Stimulated activated CD8-positive, alpha-beta memory T cell treated with anti-CD3 and anti-CD28 coated beads, Interleukin-7, amount 100 ng/mL, for 48 hours (primary cell): ENCODE data around the gene CACNA1E.
"Not testable (repeated sequence)": the region's sequence is repeated elsewhere in the genome, so short reads cannot be mapped to it uniquely, and the experiment has no call there.

Experiments used
- DNase-seq, 2 donors: peaks; one replicate each; pipeline ENCODE4 v3.0.0-alpha.2; 2020; ENCODE audit warnings: low read depth in 1 of 2; ENCODE audit errors: extremely low read depth in 1 of 2

The CACNA1E gene

DNA sequence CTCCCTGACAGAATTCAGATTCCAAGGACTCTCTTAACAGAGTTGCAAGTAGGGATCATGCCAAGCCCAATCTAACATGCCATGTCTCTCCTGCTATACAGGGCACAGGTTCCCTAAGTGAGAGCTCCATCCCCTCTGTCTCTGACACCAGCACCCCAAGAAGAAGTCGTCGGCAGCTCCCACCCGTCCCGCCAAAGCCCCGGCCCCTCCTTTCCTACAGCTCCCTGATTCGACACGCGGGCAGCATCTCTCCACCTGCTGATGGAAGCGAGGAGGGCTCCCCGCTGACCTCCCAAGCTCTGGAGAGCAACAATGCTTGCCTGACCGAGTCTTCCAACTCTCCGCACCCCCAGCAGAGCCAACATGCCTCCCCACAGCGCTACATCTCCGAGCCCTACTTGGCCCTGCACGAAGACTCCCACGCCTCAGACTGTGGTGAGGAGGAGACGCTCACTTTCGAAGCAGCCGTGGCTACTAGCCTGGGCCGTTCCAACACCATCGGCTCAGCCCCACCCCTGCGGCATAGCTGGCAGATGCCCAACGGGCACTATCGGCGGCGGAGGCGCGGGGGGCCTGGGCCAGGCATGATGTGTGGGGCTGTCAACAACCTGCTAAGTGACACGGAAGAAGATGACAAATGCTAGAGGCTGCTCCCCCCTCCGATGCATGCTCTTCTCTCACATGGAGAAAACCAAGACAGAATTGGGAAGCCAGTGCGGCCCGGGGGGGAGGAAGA lies 315.0 kb downstream of the CACNA1E start:
- DNase-seq, result no peak

DNA sequence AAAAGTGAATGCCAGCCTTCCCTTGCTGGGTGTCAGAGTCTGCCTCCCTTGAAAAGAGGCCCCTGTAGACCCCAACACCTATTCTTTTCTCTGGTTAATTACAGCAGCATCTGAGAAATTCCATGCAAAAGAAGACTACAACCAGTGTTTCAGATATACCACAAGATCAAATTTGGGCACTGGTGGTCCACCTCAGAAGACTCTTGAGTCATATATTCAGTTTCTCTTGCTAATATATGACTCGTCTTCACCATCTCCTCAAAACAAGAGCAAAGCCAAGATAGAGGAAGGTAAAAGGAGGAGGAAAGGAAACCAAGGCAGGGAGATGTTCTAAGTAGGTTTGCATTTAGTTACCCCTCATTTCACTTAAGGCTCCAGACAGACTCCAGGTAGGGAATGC lies 318.3 kb downstream of the CACNA1E start:
- no peak for DNase-seq

DNA sequence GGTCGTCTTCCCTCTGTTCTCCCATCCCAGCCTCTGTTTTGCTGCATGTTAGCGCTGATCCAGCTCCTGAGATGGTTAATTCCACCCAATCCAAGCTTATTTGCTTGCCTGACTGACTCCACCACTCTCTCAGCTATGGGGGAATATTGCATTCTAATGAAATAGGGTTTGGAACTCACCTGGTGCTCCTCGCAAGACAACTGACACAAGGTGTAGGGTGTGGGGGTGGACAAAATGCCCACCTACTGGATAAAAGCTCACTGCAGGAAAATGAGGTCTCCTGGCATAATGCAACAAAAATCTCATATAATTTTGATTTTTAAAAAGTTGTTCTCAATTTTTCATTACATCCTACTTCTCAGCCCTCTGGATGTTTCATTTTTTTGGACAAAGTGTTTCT lies 319.1 kb downstream of the CACNA1E start:
- DNase-seq, result no peak

DNA sequence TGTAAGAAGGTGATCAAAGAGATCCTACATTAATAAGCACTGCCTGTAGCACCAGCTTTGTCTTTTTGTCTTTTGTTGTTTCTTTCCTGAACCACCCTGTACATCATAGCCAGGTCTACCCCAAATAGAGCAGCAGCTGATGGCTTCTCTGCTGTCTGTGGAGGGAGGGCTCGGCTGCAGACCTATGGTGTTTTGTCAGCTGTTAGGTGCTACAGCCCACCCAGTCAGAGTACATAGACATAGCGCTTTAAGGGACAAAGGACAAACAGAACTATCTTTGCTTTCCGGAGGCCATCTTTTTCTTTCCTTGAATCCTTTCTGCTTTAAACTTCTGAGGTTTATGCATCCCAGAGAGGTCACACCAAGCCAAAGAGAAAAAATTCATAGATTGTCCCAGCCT lies 320.1 kb downstream of the CACNA1E start:
- DNase-seq, result no peak

DNA sequence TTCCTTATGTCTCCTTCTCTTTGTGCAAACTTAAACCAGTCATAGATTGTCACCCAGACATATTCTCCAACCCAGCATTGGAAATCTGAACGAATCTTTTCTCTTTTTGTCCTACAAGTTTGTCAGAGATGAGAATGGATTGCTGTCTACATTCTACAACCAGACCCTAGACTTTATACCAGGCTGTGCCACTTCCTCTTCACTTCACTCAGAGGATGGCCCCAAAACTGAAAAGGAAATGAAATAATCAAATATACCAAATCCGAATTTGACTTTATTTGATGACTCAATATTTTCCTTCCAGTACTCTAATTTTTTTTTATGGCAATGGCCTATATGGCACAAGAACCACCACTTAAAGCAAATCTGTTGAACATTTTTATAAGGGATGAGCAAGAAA lies 321.7 kb downstream of the CACNA1E start:
- DNase-seq, result no peak

DNA sequence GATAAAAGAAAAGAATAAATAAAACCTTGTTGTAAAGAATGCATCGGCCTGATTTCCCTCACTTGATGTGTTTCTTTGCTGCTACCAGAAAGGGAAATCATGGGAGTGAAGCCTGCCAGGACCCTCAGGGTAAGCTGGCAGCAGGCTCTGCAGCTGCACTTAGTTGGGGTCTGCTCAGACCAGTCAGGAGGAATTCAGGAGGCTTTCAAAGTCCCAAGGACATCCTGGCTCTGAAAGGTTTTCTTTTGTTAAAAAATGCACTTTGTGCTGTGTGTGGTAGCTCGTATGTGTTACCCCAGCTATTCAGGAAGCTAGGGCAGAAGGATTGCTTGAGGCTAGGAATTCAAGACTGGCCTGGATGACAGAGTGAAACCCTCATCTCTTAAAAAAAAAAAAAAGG lies 323.4 kb downstream of the CACNA1E start:
- DNase-seq, result no peak

DNA sequence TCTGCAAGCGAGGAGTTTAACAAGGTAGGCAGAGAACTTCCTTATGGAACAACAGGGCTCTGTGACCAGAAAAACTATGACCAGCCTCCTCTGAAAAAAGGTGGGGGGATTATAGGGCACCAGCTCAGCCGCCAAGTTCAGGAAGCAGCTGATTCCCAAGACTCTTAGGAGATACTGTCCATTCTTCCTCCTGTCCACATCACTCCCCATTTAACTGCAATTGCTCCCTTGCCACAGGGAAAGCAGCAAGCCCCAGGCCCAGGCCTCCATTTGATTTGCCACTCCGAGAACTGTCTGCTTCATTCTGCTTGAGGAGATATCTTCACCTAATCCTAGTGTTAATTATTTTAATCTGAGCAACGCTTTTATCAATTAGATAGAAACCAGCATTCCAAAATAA lies 323.9 kb downstream of the CACNA1E start:
- DNase-seq, result no peak

DNA sequence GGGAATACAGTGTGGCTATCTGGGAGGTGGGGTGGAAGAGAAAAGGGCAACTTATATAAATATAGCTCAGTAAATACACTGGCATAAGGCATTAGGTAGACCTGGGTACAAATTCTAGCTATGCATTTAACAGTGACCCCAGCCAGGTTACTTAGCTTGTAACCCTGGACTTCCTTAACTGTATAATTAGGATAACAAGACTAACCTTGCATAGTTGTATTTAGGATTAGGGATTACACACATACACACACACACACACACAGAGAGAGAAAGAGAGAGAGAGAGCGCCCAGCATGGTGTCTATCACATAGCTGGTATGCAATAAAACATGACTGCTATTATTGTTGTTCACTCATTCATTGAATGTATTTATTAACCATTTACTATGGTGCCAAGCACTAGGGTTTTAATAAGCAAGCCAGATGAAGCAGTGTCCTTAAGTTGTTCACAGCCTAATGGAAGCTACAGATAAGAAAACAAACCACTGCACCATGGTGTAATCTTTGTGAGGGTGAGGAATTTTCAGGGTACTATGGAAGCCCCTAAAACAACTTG lies 326.8 kb downstream of the CACNA1E start:
- no peak for DNase-seq

DNA sequence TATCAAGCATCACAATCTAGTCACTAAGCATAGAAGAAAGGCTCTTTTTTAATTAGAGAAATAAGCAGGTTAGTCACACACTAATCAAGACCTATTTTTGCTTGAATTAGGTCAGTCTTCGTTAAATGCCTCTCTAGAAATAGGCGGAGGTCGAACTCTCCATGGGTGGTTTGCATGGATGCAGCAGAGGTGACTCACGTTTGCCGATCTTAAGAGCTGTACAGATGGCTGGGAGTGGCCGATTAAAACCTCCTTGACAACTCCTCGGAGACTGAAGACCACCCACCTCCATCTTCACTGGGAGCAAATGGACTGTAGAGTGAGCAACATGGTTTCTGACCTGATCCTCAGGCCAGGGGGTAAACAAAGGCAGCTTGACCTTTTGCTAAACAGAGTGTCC lies 328.9 kb downstream of the CACNA1E start:
- no peak for DNase-seq

DNA sequence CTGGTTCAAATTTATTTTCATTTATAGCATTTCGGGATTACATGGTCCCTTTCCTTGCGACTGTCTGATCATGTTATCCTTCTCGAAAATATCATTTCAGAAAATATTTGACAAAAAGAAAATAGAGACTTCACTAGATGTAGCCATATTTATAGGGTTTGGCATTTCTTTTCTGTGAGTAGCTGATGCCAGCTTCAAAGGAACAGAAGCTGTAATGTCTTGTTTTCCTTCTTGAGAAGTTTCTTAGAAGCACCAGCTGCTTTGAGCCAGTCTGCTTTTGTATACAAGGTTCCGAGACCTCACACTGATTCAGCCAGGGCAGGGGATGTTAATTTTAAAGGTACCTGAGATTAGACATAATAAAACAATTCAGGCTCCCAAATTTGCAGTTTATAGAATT lies 329.9 kb downstream of the CACNA1E start:
- DNase-seq, result no peak

DNA sequence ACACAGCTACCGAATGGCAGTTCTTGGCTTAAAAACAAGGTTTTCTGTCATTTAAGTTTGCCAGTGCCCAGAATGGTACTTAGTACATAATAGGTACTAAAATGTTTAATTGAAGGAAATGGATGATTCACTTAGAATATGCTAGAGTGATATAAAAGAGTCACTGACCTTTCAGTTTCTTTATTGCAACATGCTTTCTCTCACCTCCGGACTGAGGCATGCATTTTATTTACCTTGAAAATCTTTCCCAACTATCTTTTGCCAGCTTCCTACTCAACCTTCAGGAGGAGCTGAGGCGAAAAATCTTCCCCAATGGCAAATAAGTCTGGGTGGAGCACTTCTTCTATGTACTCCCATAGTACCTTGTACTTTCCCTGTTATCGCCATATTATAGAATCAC lies 333.3 kb downstream of the CACNA1E start:
- no peak for DNase-seq

DNA sequence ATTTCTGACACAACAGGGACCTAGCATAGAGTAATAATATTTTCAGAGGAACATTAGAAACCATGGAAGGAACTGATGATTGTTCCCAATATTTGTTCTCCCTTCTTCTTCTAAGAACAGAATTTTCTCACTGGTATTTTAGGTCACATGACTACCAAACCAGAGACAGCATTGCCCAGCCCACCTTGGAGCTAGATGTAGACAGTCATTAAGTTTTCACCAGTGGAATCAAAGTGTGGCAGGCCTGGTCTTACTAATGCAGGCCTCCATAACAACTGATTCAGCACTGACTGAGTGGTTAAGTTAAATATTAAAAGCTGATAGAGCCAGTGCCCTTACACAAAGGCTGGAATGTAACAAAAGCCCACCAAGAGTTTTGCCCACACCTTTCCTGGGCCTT lies 333.8 kb downstream of the CACNA1E start:
- DNase-seq, result no peak

DNA sequence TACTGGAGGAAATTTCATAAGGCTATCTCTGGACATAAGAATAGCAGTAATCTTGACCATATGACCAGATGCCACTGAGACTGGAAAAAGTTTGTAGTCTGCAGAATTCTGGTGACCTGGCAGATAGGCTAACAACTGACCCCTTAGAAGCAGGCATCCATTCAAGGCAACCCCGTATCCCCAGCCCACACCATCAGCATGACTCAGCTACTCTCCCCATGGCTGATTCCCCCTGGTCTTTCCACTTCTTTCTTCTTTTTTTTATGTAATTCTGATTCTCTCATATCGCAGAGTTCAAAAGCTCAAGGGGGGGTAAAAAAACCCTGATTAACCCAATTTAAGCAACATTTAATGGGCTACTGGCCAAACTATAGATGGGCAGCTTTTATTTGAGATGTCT lies 335.1 kb downstream of the CACNA1E start:
- DNase-seq, result no peak

DNA sequence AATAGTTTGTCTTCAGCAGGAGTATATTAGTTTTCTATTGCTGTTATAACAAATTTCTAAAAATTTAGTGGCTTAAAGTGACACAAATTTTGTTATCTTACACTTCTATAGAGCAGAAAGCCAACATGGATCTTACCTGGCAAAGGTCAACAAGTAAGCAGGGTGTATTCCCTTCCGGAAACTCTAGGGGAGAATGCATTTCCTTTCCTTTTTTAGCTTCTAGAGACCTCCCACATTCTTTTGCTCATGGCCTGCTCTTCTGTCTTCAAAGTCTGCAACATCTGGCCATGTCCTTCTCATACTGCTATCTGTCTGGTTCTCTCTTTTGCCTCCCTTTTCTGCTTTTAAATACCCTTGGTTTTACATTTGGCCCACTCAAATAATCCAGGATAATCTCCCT lies 335.6 kb downstream of the CACNA1E start:
- no peak for DNase-seq

DNA sequence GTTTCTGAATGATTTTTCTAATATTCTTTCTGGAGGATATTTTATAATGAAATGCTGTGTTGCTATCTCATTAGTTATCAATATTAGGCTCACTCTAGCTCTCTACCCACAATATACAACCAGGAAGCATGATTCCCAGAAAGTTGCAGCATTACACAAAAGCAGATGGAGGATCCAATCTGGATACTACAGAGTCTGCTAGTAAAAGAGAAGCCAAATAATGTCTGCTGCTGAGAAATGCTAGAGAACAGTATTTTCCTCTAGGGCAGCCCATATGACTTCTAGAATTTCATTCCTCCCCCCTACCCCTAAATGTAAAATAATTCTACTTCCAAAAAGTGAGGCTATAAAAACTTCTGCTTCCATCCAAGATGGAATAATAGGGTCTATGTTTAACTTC lies 338.4 kb downstream of the CACNA1E start:
- no peak for DNase-seq

DNA sequence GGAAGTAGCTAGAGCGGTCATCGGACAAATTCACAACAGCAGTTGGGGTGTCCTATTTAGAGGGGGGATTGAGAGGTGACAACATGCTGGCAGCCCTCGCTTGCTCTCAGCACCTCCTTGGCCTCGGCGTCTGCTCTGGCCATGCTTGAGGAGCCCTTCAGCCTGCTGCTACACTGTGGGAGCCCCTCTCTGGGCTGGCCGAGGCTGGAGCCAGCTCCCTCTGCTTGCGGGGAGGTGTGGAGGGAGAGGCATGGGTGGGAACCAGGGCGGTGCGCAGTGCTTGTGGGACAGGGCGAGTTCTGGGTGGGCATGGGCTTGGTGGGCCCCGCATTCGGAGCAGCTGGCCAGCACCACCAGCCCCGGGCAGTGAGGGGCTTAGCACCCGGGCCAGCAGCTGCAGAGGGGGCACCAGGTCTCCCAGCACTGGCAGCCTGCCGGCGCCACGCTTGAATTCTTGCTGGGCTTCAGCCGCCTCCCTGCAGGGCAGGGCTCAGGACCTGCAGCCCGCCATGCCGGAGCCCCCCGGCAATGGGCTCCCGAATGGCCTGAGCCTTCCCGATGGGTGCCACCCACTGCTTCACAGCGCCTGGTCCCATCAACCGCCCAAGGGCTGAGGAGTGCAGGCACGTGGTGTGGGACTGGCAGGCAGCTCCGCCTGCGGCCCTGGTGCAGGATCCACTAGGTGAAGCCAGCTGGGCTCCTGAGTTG lies 349.0 kb downstream of the CACNA1E start:
- not testable (repeated sequence) for DNase-seq

DNA sequence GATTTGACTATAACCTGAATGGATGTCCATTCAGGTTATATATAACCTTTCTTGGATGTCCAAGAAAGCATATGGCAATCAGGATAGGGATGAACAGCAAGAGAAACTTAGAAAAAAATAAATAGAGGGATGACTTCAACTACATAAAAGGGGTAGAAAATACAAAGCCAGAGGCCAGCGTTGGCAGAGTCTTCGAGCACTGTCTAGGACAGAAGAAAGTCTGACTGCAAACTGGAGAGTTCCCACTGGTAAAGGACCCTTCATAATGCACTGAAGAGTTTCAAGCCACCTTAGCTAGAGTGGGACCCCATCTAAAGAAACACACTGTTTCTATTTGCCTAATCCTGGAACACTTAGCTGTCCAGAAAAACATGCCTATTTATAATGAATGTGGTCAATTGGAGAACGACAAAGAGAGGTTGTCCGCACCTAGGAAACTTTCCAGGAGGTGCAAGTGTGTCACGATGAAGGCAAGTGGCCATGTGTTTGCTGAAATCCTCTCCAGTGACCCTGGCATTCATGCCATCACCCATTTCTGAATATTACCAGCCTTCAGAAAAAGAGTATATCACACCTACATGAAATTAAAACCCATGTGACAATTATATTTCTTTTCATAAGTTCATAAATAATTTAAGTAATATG lies 362.8 kb downstream of the CACNA1E start:
- DNase-seq, result no peak

DNA sequence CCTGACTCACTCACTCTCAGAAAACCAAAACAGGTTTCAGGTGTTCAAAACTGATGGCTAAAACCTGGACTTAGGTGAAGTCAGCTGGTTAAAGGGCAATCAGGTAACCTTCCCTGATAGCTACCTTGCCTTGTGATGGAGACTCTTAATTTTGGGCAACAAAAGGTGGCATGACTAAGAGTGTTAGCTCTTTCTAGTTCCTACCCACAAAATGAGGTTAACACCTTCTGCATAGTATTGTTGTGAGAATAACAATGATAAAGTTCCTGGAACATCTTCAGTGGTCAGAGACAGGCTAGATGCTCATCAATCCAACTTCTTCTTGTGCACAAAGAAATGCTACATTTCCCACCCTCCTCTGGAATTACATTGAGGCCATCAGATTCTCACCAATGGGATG lies 363.4 kb downstream of the CACNA1E start:
- no peak for DNase-seq

DNA sequence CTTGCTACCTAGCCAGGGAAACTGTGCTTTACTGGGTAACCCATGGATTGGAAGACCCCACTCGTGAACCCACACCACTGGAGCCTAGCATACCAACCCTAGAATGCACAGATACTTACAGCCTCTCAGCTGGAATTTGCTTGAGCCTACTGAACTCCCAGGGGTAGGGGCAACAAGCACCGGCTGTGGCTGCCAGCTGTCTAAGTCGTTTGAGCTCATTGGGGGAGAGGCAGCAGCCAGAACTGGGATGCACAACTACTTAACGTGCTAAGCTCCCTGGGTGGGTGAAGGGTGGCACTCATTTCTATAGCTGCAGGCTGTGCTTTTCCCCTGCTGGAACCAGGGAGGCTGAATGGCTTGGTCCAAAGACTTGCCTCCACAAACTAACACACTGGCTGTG lies 365.8 kb downstream of the CACNA1E start:
- no peak for DNase-seq

DNA sequence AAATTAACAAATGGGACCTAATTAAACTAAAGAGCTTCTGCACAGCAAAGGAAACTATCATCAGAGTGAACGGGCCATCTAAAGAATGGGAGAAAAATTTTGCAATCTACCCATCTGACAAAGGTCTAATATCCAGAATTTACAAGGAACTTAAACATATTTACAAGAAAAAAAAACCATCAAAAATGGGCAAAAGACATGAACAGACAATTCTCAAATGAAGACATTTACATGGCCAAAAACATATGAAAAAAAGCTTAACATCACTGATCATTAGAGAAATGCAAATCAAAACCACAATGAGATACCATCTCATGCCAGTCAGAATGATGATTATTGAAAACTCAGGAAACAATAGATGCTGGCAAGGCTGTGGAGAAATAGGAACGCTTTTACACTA lies 370.9 kb downstream of the CACNA1E start:
- not testable (repeated sequence) for DNase-seq

DNA sequence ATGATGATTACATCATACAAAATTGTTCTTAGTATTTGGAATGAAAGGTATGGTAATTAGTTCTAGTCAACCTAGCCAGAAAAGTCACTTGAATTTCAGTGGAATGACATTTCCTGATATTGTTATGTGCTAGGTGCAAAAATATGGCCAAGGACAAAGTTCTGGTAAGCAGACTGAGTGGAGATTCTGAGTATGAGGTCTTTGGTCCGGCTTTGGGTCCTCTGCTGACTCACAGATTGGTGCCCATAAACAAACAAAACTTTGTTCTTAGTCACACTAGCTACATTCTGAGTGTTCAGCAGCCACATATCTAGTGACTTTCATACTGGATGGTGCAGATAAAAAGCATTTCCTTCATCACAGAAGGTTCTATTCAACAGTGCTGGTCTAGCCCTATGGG lies 372.1 kb downstream of the CACNA1E start:
- no peak for DNase-seq
